Measurements from ENCODE around the gene UBL3. TPM values are rescaled to one million over a fixed set of nuclear protein-coding genes. Genes with fewer than 3 reads are reported as not detected.

UBL3 gene
- total and polyA plus RNA-seq, 2 of the 8 experiments (the other 6 are each of a cell fraction or from before 2014, with no cell fraction given), result 5.3 to 16.1 TPM

GRCh38 chr13:29799041-29799440 lies 51.4 kb downstream of the UBL3 start (continued):
- no peak for TF ChIP-seq BACH1 (IDR thresholded peaks at IDR 0.05; ENCODE audit: low read length)
- TF ChIP-seq EGR1 (IDR thresholded peaks at IDR 0.05; ENCODE audit: borderline replicate concordance, low read depth, low read length), result no peak
- no peak for TF ChIP-seq TAF1 (IDR thresholded peaks at IDR 0.05; ENCODE audit: low read depth, low read length)
- TF ChIP-seq SP1 (IDR thresholded peaks at IDR 0.05; ENCODE audit: low read depth, low read length), result no peak
